HG03342 (cell line): Measurements from ENCODE around the gene OXSR1.
"Not testable (repeated sequence)": the region's sequence is repeated elsewhere in the genome, so short reads cannot be mapped to it uniquely, and the experiment has no call there.

Experiments used
- ATAC-seq: cut with Tn5 transposase; IDR thresholded peaks from one replicate; pipeline ENCODE4 v1.9.1; 2021; ENCODE audit warnings: mild to moderate bottlenecking, moderate library complexity; ENCODE audit not compliant: unreplicated experiment

OXSR1 gene

GRCh38 chr3:38214560-38214959 lies 49.2 kb downstream of the OXSR1 start:
- ATAC-seq, result no peak

- no peak for ATAC-seq
These were observed 54.4 kb downstream of the OXSR1 start for GRCh38 chr3:38219609-38220197.

- ATAC-seq, result no peak
These were observed 55.7 kb downstream of the OXSR1 start for GRCh38 chr3:38221005-38221404.

- ATAC-seq, result no peak
These were observed 56.8 kb downstream of the OXSR1 start for GRCh38 chr3:38222032-38222634.

- ATAC-seq, result no peak
These were observed 59.0 kb downstream of the OXSR1 start for GRCh38 chr3:38224357-38224756.

- ATAC-seq, result no peak
These were observed 60.9 kb downstream of the OXSR1 start for GRCh38 chr3:38226273-38226672.

- no peak for ATAC-seq
These were observed 62.7 kb downstream of the OXSR1 start for GRCh38 chr3:38227989-38228388.

- no peak for ATAC-seq
These were observed 63.7 kb downstream of the OXSR1 start for GRCh38 chr3:38229036-38229435.

GRCh38 chr3:38232701-38233100 lies 67.4 kb downstream of the OXSR1 start:
- no peak for ATAC-seq

- ATAC-seq, result no peak
These were observed 70.1 kb downstream of the OXSR1 start for GRCh38 chr3:38235466-38235865.

- no peak for ATAC-seq
These were observed 73.2 kb downstream of the OXSR1 start for GRCh38 chr3:38238416-38239008.

- not testable (repeated sequence) for ATAC-seq
These were observed 77.5 kb downstream of the OXSR1 start for GRCh38 chr3:38242812-38243211.

GRCh38 chr3:38245930-38246329 lies 80.6 kb downstream of the OXSR1 start:
- no peak for ATAC-seq

GRCh38 chr3:38247366-38248035 lies 82.2 kb downstream of the OXSR1 start:
- ATAC-seq, result no peak

GRCh38 chr3:38250198-38250597 lies 84.9 kb downstream of the OXSR1 start:
- ATAC-seq, result no peak

- no peak for ATAC-seq
These were observed 85.9 kb downstream of the OXSR1 start for GRCh38 chr3:38251197-38251596.

GRCh38 chr3:38253704-38254103 lies 88.4 kb downstream of the OXSR1 start:
- no peak for ATAC-seq

GRCh38 chr3:38254872-38255271 lies 89.5 kb downstream of the OXSR1 start:
- ATAC-seq, result no peak

GRCh38 chr3:38255627-38256026 lies 90.3 kb downstream of the OXSR1 start:
- ATAC-seq, result no peak

GRCh38 chr3:38257583-38257982 lies 92.2 kb downstream of the OXSR1 start:
- no peak for ATAC-seq

GRCh38 chr3:38260474-38260873 lies 95.1 kb downstream of the OXSR1 start:
- ATAC-seq, result no peak

- no peak for ATAC-seq
These were observed 99.0 kb downstream of the OXSR1 start for GRCh38 chr3:38264353-38264771.
